Measurements from ENCODE around the gene SMIM33.

GRCh38 chr5:139474890-139475791 lies 4.3 kb downstream of the SMIM33 start:
- TF ChIP-seq EZH2 (conservative IDR thresholded peaks at IDR 0.05; ENCODE audit: low read depth, low read length), result no peak
- no peak for TF ChIP-seq POLR2A (IDR thresholded peaks at IDR 0.05; ENCODE audit: insufficient read depth in 1 of 2, low read depth in 2 of 2, low read length in 2 of 2)
- no peak for TF ChIP-seq TCF7L2 (IDR thresholded peaks at IDR 0.05; ENCODE audit: low read depth, low read length)
- no peak for TF ChIP-seq KDM6A (CRISPR knock-in tag; IDR thresholded peaks at IDR 0.05; ENCODE audit: low read depth)
- no peak for TF ChIP-seq ZNF274 (CRISPR knock-in tag; IDR thresholded peaks at IDR 0.05)
- no peak for TF ChIP-seq CTCF (CRISPR knock-in tag; IDR thresholded peaks at IDR 0.05)
- TF ChIP-seq ELF4 (CRISPR knock-in tag; IDR thresholded peaks at IDR 0.05; ENCODE audit: borderline replicate concordance), result no peak
- TF ChIP-seq, protein P1, sequence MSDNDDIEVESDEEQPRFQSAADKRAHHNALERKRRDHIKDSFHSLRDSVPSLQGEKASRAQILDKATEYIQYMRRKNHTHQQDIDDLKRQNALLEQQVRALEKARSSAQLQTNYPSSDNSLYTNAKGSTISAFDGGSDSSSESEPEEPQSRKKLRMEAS (IDR thresholded peaks at IDR 0.05), result no peak
- no peak for TF ChIP-seq ZNF138 (CRISPR knock-in tag; IDR thresholded peaks at IDR 0.05; ENCODE audit: low read depth)
- no peak for TF ChIP-seq POLR2AphosphoS5 (IDR thresholded peaks at IDR 0.05; ENCODE audit: low read depth, low read length)
- TF ChIP-seq, protein P2, sequence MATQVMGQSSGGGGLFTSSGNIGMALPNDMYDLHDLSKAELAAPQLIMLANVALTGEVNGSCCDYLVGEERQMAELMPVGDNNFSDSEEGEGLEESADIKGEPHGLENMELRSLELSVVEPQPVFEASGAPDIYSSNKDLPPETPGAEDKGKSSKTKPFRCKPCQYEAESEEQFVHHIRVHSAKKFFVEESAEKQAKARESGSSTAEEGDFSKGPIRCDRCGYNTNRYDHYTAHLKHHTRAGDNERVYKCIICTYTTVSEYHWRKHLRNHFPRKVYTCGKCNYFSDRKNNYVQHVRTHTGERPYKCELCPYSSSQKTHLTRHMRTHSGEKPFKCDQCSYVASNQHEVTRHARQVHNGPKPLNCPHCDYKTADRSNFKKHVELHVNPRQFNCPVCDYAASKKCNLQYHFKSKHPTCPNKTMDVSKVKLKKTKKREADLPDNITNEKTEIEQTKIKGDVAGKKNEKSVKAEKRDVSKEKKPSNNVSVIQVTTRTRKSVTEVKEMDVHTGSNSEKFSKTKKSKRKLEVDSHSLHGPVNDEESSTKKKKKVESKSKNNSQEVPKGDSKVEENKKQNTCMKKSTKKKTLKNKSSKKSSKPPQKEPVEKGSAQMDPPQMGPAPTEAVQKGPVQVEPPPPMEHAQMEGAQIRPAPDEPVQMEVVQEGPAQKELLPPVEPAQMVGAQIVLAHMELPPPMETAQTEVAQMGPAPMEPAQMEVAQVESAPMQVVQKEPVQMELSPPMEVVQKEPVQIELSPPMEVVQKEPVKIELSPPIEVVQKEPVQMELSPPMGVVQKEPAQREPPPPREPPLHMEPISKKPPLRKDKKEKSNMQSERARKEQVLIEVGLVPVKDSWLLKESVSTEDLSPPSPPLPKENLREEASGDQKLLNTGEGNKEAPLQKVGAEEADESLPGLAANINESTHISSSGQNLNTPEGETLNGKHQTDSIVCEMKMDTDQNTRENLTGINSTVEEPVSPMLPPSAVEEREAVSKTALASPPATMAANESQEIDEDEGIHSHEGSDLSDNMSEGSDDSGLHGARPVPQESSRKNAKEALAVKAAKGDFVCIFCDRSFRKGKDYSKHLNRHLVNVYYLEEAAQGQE (IDR thresholded peaks at IDR 0.05; ENCODE audit: borderline replicate concordance in 1 of 2, low read depth in 1 of 2, low read length in 2 of 2), result no peak
- TF ChIP-seq ZSCAN30 (CRISPR knock-in tag; IDR thresholded peaks at IDR 0.05), result no peak
- no peak for TF ChIP-seq RAD21 (CRISPR knock-in tag; IDR thresholded peaks at IDR 0.05)

All from HepG2 (cell line).